HG02759 (cell line): ENCODE data around the gene SLC35F1.

Experiments used
- ATAC-seq: cut with Tn5 transposase; IDR thresholded peaks from one replicate; pipeline ENCODE4 v1.9.1; 2021; ENCODE audit warnings: mild to moderate bottlenecking, moderate library complexity; ENCODE audit not compliant: unreplicated experiment

Gene SLC35F1

GRCh38 chr6:118103381-118104146, 196.5 kb downstream of the SLC35F1 start:
- no peak for ATAC-seq

GRCh38 chr6:118122161-118122725, 215.2 kb downstream of the SLC35F1 start:
- ATAC-seq = no peak

GRCh38 chr6:118122801-118123200, 215.7 kb downstream of the SLC35F1 start:
- ATAC-seq = peak; percentile 40

GRCh38 chr6:118123503-118124037, 216.5 kb downstream of the SLC35F1 start:
- no peak for ATAC-seq

GRCh38 chr6:118124851-118125250, 217.8 kb downstream of the SLC35F1 start:
- no peak for ATAC-seq

DNA sequence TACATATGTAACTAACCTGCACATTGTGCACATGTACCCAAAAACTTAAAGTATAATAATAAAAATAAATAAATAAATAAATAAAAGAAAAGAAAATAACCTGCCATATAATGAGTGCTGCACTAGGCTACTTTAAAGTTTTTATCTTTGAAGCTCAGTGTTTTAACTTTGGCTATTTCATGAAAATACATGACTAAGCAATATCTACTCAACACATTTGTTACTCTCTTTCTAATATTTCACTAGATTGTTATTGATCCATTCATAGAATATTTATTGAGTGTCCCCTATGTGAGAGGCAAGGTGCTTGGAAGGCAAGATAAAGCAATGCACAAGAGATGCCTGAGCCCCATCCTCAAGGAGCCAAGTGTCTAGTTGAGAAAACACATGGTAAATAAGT, 221.7 kb downstream of the SLC35F1 start:
- no peak for ATAC-seq

- ATAC-seq = no peak
Observed at GRCh38 chr6:118134206-118134605, 227.1 kb downstream of the SLC35F1 start.

GRCh38 chr6:118134736-118135135, 227.7 kb downstream of the SLC35F1 start:
- no peak for ATAC-seq

DNA sequence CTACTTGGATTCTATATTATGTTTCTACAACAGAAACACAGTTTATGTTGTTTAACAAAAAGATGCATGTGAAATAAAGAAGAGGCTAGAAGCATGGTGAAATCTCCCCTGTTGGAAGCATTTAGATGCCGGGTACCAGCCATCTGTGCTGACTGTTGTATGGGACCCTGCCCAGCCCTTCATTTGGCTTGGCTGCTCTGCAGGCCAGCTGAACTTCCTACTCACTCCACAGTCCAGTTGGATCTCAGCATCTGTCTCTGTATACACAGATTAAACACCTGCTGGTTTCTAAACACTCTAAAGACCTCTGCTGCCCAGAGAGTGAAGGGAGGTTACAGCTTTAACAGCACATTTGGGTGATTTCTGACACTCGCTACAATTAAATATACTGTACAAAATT, 228.3 kb downstream of the SLC35F1 start:
- no peak for ATAC-seq

DNA sequence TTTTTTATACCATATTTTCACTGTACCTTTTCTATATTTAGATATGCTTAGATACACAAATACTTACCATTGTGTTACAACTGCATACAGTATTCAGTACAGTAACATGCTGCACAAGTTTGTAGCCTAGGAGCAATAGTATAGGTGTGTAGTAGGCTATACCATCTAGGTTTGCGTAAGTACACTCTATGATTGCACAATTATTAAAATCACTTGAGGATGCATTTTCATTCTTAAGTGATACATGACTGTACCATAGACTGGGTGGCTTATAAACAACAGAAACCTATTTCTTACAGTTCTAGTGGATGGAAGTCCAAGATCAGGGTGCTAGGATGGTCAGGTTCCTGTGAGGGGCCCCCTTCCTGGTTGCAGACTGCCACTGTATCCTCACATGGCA, 234.1 kb downstream of the SLC35F1 start:
- no peak for ATAC-seq

DNA sequence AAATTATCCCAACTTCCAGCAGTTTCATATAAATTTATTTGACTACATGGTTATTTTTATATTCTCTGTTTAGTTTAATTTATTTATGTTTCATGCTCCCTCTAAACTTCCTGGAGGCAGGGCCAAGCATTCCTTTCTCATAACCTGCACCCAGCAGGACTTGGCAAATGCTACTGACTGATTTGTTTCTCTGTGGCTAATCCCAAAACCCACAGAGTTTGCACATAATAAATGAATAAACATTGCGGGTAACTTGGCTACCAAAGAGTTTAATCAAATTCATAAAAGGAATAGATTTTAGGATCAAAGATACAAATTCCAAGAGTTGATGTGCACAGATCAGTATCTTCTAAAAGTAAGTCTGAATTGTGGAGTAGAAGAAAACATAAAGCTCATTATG, 239.5 kb downstream of the SLC35F1 start:
- no peak for ATAC-seq

DNA sequence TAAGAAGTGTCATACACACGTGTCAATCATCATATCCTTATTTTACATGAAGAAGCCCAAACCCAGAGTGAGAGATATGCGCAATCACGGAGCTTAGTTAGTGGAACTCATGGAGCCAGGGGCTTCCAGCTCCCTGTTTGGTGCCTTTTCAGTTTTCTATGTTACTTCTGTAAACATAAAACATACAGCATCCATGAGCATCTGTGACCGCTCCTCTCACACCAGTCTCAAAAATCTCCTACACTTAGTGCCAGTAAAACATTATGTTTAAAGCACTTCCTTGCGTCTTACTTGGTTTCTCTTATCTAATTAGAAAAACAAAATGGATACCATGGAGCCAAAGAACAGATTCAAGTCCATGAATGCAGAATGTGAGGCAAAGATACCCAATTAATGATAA, 240.4 kb downstream of the SLC35F1 start:
- ATAC-seq = no peak

DNA sequence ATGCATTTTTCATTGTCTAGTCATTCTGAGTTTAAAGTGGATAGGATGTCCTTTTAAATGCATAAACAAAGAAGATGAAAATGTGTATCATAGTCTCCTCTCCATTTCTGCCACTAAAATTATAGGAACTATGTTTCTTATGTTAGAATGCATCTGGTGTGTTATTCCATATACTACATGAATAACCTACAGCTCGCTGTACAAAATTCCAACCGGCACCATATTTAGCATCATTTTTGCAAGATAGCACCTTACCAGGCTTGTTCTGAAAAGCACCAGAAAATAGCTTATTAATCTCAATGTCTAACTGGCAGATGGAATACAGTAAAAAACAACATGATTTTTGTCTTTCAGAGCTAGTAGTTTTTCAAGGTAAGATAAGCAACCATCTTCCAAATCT, 241.5 kb downstream of the SLC35F1 start:
- ATAC-seq = no peak

DNA sequence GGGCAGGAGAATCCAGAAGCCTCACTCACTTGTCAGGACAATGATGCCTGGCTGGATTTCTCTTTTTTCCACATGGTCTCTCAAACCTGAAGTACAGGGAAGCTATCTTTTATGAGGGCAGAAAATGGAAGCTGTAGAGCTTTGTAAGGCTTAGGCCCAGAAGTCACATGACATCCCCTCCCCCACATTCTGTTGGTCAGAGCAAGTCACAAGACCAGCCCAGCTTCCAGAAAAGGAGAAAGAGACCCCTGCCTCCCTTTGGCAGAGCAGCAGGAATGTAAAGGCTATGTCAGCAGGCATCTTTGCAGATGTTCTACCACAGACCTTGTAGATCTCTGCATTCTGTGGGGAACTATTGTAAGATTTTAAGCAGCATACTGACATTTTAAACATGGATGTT, 245.5 kb downstream of the SLC35F1 start:
- ATAC-seq = no peak

- ATAC-seq = no peak
Observed at GRCh38 chr6:118161343-118161742, 254.3 kb downstream of the SLC35F1 start.

- ATAC-seq = no peak
Observed at GRCh38 chr6:118163542-118163941, 256.5 kb downstream of the SLC35F1 start.

GRCh38 chr6:118165500-118165899, 258.4 kb downstream of the SLC35F1 start:
- no peak for ATAC-seq

GRCh38 chr6:118168421-118168820, 261.4 kb downstream of the SLC35F1 start:
- no peak for ATAC-seq

DNA sequence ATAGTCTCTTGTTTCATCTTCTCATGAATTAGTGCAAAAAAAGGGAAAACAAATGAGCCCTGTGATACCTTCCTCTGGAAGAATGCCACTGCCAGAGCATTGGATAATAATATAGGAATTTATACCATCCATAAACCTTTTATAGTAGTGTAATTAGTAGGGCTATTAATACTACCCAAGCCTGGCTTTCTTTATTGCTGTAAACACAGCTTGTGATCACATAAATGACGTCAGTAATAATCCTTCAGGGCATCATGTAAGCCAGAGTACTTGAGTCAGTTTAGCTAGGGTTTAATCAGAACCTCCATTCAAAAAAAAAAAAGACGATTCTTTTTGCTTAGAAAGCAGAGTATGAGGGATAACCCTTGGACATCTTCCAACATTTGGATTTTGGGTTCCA, 264.8 kb downstream of the SLC35F1 start:
- no peak for ATAC-seq

GRCh38 chr6:118174071-118174470, 267.0 kb downstream of the SLC35F1 start:
- ATAC-seq = no peak

GRCh38 chr6:118177720-118178119, 270.7 kb downstream of the SLC35F1 start:
- no peak for ATAC-seq

- ATAC-seq = no peak
Observed at GRCh38 chr6:118179048-118179447, 272.0 kb downstream of the SLC35F1 start.
